ENCODE results near the gene FADD. TPM values are rescaled to one million over a fixed set of nuclear protein-coding genes. Genes with fewer than 3 reads are reported as not detected.
A peak's percentile ranks its signal among the peaks of the same experiment; 100 is the strongest.

The FADD gene
- total RNA-seq: 28.7 TPM

- DNase-seq: peak; percentile 97
Measured at GRCh38 chr11:70202920-70203750, at the start of gene FADD. TSS of gene FADD (plus strand) at chr11:70203296. CDS start at chr11:70203460, 164 bp downstream.

DNA sequence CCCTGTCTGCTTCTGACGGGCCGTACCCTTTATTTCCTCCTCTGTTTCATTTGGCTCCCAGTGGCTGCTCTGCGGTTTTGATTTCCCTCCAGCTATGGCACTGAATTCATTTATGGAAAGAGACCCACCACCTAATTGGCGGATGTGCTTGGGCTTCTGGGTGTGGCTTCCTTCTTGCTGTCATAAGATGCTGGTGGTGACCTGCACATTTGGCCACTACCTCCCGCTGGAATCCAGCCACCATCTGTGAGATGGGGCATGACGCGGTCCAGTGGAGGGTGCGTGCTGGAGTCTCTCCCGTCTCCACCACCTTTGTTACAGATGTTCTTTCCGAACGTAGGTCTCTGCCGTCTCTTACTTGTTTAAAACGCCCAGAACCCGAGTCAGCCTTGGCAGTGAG, 47.7 kb upstream of the FADD start:
- no peak for DNase-seq

DNA sequence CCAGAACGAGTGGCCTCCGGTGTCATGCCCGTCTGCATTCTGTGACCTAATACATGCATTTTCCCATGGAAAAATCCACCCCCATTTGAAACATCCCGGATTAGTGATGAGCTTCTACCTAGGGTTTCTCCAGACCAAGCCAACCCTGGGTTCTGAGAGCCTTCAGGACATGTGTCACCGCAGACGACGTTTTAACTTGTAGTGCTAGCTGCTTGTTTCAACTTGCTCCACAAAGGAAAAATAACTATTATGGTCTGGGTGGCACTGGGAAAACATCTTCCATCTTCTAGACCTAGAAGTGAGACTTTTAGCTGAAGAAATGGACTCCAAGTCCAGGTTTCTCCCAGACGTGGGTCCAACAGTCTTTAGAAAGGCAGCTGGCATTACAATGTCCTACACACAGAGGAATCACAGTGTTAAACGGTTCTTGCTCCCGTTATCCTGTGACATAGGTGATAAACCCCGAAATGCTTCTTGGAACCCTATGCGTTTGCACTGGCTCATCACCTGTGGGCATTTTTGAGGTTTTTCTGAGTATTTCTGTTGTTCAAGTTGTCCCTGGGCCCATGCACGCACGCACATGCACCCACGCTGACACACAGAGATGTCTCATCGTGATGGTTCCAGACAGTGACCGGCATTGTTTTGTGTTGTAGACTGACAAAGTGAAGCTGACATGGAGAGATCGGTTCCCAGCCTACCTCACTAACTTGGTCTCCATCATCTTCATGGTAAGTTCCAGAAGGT, 46.6 kb upstream of the FADD start:
- no peak for DNase-seq

- DNase-seq: peak; percentile 62
Measured at GRCh38 chr11:70158201-70158600, 44.9 kb upstream of the FADD start.

DNA sequence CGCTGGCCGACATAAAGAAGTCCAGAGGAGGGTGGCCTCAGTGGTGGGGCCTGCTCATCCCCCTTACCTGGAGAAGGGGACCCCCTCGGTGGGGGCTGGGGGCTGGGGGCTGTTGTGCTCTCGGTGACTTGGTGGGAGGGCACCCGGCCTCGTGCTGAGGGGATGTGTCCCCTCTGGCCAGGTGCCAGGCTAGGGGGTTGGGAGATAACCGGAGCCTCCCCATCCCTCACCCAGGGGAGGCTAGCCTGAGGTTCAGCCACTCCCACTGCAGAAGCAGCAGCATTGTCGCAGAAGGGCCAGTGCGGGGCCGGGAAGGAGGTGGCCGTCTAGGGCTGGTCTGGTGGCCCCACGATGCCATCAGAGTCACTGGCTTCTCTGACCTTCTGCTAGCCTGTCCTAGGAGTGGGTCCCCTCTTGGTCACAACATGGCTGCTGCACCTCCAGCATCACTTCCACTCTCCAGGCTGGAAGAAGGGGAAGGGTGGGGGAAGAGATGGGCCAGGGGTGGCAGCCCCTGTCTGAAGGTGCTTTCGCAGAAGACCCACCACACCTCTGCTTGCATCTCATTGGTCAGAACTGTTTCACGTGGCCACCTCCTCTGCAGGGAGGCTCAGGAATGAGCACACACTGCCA, 44.2 kb upstream of the FADD start:
- no peak for DNase-seq

- peak; percentile 78 for DNase-seq
Measured at GRCh38 chr11:70159627-70160570, 43.2 kb upstream of the FADD start.

DNA sequence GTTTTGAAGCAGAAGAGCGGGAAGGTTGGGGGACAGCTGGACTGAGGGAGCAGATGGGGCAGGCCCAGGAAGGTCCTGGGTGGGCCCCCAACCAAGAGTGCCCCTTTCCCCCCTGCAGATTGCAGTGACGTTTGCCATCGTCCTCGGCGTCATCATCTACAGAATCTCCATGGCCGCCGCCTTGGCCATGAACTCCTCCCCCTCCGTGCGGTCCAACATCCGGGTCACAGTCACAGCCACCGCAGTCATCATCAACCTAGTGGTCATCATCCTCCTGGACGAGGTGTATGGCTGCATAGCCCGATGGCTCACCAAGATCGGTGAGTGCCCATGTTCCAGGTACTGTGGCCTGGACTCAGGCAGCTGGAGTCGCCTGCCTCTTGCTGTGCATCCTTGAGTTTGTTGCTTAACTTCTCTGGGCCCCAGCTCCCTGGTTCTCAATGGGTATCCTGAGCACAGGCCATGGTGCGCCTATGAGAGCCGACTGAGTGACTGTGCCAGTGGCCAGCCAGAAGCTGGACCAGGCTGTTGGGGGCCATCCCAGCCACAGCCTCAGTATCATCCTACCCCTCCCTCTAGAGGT, 42.0 kb upstream of the FADD start:
- DNase-seq: no peak

GRCh38 chr11:70164705-70165104, 38.4 kb upstream of the FADD start:
- DNase-seq: no peak

GRCh38 chr11:70167120-70167519, 36.0 kb upstream of the FADD start:
- no peak for DNase-seq

- no peak for DNase-seq
Measured at GRCh38 chr11:70167723-70168404, 35.2 kb upstream of the FADD start.

DNA sequence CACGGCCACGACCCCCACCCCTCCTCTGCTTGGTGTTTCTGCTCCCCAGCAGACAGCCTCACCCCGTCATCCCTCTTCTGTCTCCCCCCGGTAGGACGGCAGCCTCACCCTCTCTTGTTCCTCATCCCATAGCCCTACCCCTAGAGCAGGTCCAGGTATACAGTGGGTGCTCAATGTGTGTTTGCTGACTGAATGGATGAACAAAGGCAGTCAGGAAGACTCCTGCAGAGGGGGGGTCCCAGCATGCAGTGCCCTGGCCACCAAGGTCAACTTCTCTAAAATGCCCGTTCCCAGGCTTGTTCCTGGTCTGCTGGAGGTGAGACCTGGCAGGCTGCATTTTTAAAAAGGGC, 34.7 kb upstream of the FADD start:
- DNase-seq: no peak

DNA sequence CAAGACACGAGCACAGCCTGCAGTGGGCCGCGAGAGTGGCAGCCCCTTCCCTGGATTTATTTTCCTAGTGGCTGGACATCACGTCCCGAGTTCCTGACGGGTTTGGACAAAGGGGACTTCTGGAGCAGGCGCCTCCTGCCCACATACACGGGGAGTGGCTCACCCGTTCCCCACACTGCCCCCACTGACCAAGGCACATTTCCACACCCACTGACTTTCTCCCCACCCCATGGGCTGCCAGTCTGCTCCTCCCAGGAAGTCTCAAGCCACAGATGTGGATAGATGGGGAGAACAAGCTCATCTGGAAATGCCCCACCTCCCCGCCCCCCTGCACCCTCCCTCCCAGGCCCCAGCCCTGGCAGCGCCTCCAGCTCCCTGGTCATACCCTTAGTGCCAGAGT, 34.0 kb upstream of the FADD start:
- no peak for DNase-seq

- DNase-seq: no peak
Measured at GRCh38 chr11:70169632-70170031, 33.5 kb upstream of the FADD start.

DNA sequence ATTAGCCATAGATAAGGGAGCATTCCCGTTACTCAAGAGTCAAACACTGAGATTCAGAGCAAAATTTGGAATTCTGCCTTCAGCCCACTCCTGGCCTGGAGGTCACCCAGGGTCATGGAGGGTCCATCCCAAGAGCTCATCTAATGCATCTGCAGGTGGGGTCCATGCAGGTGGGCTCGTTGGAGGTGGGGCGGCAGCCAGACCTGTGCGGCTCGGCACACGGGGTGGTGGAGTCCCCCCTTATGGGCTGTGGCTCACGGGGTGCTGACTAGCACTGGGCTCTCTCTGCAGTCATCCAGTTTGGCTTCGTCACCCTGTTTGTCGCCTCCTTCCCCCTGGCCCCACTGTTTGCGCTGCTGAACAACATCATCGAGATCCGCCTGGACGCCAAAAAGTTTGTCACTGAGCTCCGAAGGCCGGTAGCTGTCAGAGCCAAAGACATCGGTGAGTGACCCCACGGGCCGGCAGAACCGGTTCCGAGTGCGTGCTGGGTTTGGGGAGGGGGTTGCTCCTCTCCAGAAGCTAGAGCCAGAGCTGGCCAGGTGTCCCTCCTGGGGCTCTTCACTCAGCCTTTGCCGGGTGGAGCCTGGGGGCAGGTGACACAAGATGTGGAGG, 32.4 kb upstream of the FADD start:
- DNase-seq: no peak

GRCh38 chr11:70173018-70173417, 30.1 kb upstream of the FADD start:
- no peak for DNase-seq

DNA sequence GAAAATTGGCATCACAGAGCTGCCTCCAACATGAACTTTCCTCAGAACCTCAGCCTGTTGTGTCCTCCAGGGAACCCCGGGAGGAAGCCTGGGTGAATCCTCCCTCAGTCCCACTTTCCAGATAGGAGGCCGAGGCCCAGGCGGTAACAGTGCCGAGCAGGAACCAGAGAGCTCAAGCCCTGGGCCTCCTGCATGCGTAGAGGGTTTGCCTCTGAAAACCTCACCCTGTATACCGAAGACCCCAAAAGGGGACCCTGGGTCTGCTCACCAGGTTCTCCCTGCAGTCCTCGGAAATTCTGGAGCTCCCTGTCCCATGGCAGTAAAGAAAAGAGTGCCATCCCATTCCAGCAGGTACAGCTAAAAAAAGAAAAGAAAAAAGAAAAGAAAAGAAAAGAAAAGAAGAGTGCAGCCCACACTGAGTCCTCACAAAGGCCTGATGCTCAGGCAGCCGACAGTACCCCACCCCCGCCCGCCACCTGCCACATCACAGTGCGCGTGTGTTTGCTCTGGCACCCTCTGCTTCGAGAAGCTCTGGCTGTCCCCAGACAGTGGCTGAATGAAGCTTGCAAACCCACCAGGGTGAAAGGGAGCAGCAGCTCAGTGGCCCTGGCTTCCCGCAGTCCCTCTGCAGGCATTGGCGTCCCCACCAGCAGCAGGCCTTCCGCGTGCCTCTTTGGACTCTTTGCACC, 28.4 kb upstream of the FADD start:
- peak; percentile 45 for DNase-seq

GRCh38 chr11:70175236-70175698, 27.8 kb upstream of the FADD start:
- no peak for DNase-seq

GRCh38 chr11:70176940-70177689, 26.0 kb upstream of the FADD start:
- DNase-seq: no peak

- DNase-seq: no peak
Measured at GRCh38 chr11:70180906-70181305, 22.2 kb upstream of the FADD start.

All from tongue (tissue), 2 donors.